KMS-11 (cell line): Measurements from ENCODE around the gene MGMT.

Experiments
- H2AFZ ChIP-seq: fragments of 200-600 bp; sonication (generic); 2 replicates; pipeline ENCODE4 v1.6.1; 2016; ENCODE audit warnings: antibody characterized with exemption, mixed run types, low read depth
- H3K27ac ChIP-seq: fragments of 200-600 bp; sonication (generic); 2 replicates; pipeline ENCODE4 v1.6.1; 2016; ENCODE audit warnings: mild to moderate bottlenecking, mixed run types
- H3K27me3 ChIP-seq: fragments of 200-600 bp; sonication (generic); 2 replicates; pipeline ENCODE4 v1.6.1; 2017; ENCODE audit warnings: mild to moderate bottlenecking, low read depth, mixed run types, moderate library complexity; ENCODE audit not compliant: insufficient read depth
- H3K36me3 ChIP-seq: fragments of 200-600 bp; sonication (generic); 2 replicates; pipeline ENCODE4 v1.6.1; 2017; ENCODE audit warnings: mild to moderate bottlenecking, mixed run types; ENCODE audit not compliant: insufficient read depth
- H3K4me1 ChIP-seq: fragments of 200-600 bp; sonication (generic); 2 replicates; pipeline ENCODE4 v1.6.1; 2016; ENCODE audit warnings: mild to moderate bottlenecking, low read depth, mixed run types; ENCODE audit not compliant: poor library complexity, severe bottlenecking
- H3K4me2 ChIP-seq: fragments of 200-600 bp; sonication (generic); 2 replicates; pipeline ENCODE4 v1.7.0; 2016; ENCODE audit warnings: mild to moderate bottlenecking, mixed run types
- H3K4me3 ChIP-seq: fragments of 200-600 bp; sonication (generic); IDR thresholded peaks from 2 replicates; pipeline ENCODE4 v1.6.1; 2017; ENCODE audit warnings: low read depth, low read length, mixed read lengths; ENCODE audit not compliant: insufficient read depth
- H3K79me2 ChIP-seq: fragments of 200-600 bp; sonication (generic); 2 replicates; pipeline ENCODE4 v1.6.1; 2016; ENCODE audit warnings: low read depth, mixed run types; ENCODE audit not compliant: insufficient read depth
- H3K9ac ChIP-seq: fragments of 200-600 bp; sonication (generic); 2 replicates; pipeline ENCODE4 v1.6.1; 2016; ENCODE audit warnings: mild to moderate bottlenecking, mixed run types
- H4K20me1 ChIP-seq: fragments of 200-600 bp; sonication (generic); 2 replicates; pipeline ENCODE4 v1.6.1; 2016; ENCODE audit warnings: mild to moderate bottlenecking, mixed run types; ENCODE audit not compliant: insufficient read depth
- CTCF ChIP-seq: fragments of 200-600 bp; sonication (generic); conservative IDR thresholded peaks from 2 replicates; pipeline ENCODE4 v1.6.1; 2017; ENCODE audit warnings: low read depth, mild to moderate bottlenecking, antibody characterized with exemption, low read length, moderate library complexity, mixed read lengths

Gene MGMT

GRCh38 chr10:129530581-129530980 is 63.5 kb downstream of the MGMT start:
- H3K4me2 ChIP-seq, result peak overlapping the region; percentile 82; the same call in 1 of the 2 replicates
- H3K36me3 ChIP-seq, result no peaks in the 10 kb centered on the region
- H3K79me2 ChIP-seq, result no peaks in the 10 kb centered on the region
- no peaks in the 10 kb centered on the region for H3K27me3 ChIP-seq
- TF ChIP-seq CTCF, result no peak
- no peaks in the 10 kb centered on the region for H4K20me1 ChIP-seq
- H2AFZ ChIP-seq, result no peak overlapping the region
- no peak overlapping the region for H3K9ac ChIP-seq
- H3K27ac ChIP-seq, result no peak overlapping the region
- no peak overlapping the region for H3K4me3 ChIP-seq
- H3K4me1 ChIP-seq, result peaks cover 13% of the 10 kb centered on the region

GRCh38 chr10:129531195-129531968 is 64.3 kb downstream of the MGMT start:
- Histone ChIP-seq H3K4me1 (peaks cover 13% of the 10 kb centered on the region), H3K27ac (peak overlapping the region; percentile 33; the same call in 1 of the 2 replicates), H3K4me2 (peak overlapping the region; percentile 82; the same call in 1 of the 2 replicates), H4K20me1 (no peaks in the 10 kb centered on the region), H3K79me2 (no peaks in the 10 kb centered on the region), H3K27me3 (no peaks in the 10 kb centered on the region), H3K4me3 (no peak overlapping the region), H3K9ac (no peak overlapping the region), H3K36me3 (no peaks in the 10 kb centered on the region), H2AFZ (no peak overlapping the region)
- no peak for TF ChIP-seq CTCF

GRCh38 chr10:129531969-129532660 is 65.1 kb downstream of the MGMT start:
- no peak overlapping the region for H2AFZ ChIP-seq
- no peaks in the 10 kb centered on the region for H4K20me1 ChIP-seq
- TF ChIP-seq CTCF, result no peak
- no peaks in the 10 kb centered on the region for H3K79me2 ChIP-seq
- no peak overlapping the region for H3K4me3 ChIP-seq
- H3K27me3 ChIP-seq, result no peaks in the 10 kb centered on the region
- H3K36me3 ChIP-seq, result no peaks in the 10 kb centered on the region
- peaks cover 13% of the 10 kb centered on the region for H3K4me1 ChIP-seq
- no peak overlapping the region for H3K27ac ChIP-seq
- no peak overlapping the region for H3K9ac ChIP-seq
- no peak overlapping the region for H3K4me2 ChIP-seq

GRCh38 chr10:129532838-129533237 is 65.8 kb downstream of the MGMT start:
- Histone ChIP-seq H3K79me2 (no peaks in the 10 kb centered on the region), H3K4me2 (no peak overlapping the region), H3K4me1 (peaks cover 13% of the 10 kb centered on the region), H3K27me3 (no peaks in the 10 kb centered on the region), H3K27ac (no peak overlapping the region), H3K36me3 (no peaks in the 10 kb centered on the region), H2AFZ (no peak overlapping the region), H4K20me1 (no peaks in the 10 kb centered on the region), H3K9ac (no peak overlapping the region), H3K4me3 (no peak overlapping the region)
- TF ChIP-seq CTCF, result no peak
